HG03103 (cell line): Measurements from ENCODE around the gene FOXF2.

ENCODE experiments used
- ATAC-seq: cut with Tn5 transposase; IDR thresholded peaks from one replicate; pipeline ENCODE4 v1.9.1; 2021; ENCODE audit warnings: low read depth; ENCODE audit not compliant: unreplicated experiment

The FOXF2 gene

GRCh38 chr6:1438471-1438881 lies 49.1 kb downstream of the FOXF2 start:
- ATAC-seq, result no peak

GRCh38 chr6:1439349-1439748 lies 50.0 kb downstream of the FOXF2 start:
- no peak for ATAC-seq

- no peak for ATAC-seq
Observed at GRCh38 chr6:1442929-1443328, 53.6 kb downstream of the FOXF2 start.
